Upper lobe of right lung (tissue), 1 donor: ENCODE results near the gene PRKAR1B. TPM values are rescaled to one million over a fixed set of nuclear protein-coding genes. Genes with fewer than 3 reads are reported as not detected.

Experiments
- ATAC-seq: fragments of 200-7000 bp; cut with Tn5 transposase; one replicate; pipeline ENCODE4 v1.9.1; 2020; ENCODE audit warnings: mild to moderate bottlenecking, moderate library complexity
- DNase-seq: peaks from one replicate; pipeline ENCODE4 v3.0.0-alpha.2; 2020
- H3K27ac ChIP-seq: fragments of 200-600 bp; one replicate; pipeline ENCODE4 v1.8.0; 2022
- H3K27me3 ChIP-seq: fragments of 200-600 bp; one replicate; pipeline ENCODE4 v1.8.0; 2022; ENCODE audit warnings: mild to moderate bottlenecking
- H3K36me3 ChIP-seq: fragments of 200-600 bp; one replicate; pipeline ENCODE4 v1.8.0; 2022
- H3K4me1 ChIP-seq: fragments of 200-600 bp; one replicate; pipeline ENCODE4 v1.8.0; 2022
- H3K4me3 ChIP-seq: fragments of 200-600 bp; one replicate; pipeline ENCODE4 v1.8.0; 2022; ENCODE audit warnings: mild to moderate bottlenecking
- H3K9me3 ChIP-seq: fragments of 200-600 bp; one replicate; pipeline ENCODE4 v1.8.0; 2022
- CTCF ChIP-seq: fragments of 200-600 bp; IDR thresholded peaks from one replicate; pipeline ENCODE4 v1.8.0; 2022; ENCODE audit warnings: antibody characterized with exemption
- intact Hi-C: fragments of 100-400 bp; cut with DNase I; formaldehyde crosslinking; loops from one replicate; pipeline ENCODE4 v1.11.0; 2022
- total RNA-seq: library from RNA; stranded (reverse); fragmentation: NEBNext Ultra II Directional; extraction: Animal tissue kit (Norgen Biotek cat#: 25700); gene quantifications from one replicate; pipeline ENCODE4 v1.2.1, GENCODE V29; 2021
- donor health status: DM: no; HTN: yes; CAD: no; lungs with severe emphysema.

Gene PRKAR1B
- total RNA-seq, 1 donor from 2014 or later: 25.7 TPM

- Histone ChIP-seq H3K4me1 (no peaks in the 10 kb centered on the region), H3K9me3 (no peaks in the 10 kb centered on the region), H3K36me3 (no peaks in the 10 kb centered on the region), H3K27ac (no peak overlapping the region), H3K27me3 (no peaks in the 10 kb centered on the region), H3K4me3 (no peak overlapping the region)
- intact Hi-C loops: no loop called here
- ATAC-seq (no peak), DNase-seq (no peak)
- TF ChIP-seq CTCF: no peak
These were observed 159.7 kb downstream of the PRKAR1B start for GRCh38 chr7:567305-567883.

- DNase-seq (no peak), ATAC-seq (no peak)
- intact Hi-C loops: no loop called here
- TF ChIP-seq CTCF: no peak
- H3K27ac ChIP-seq: no peak overlapping the region
- no peaks in the 10 kb centered on the region for H3K27me3 ChIP-seq
- H3K4me1 ChIP-seq: no peaks in the 10 kb centered on the region
- no peaks in the 10 kb centered on the region for H3K36me3 ChIP-seq
- no peak overlapping the region for H3K4me3 ChIP-seq
- no peaks in the 10 kb centered on the region for H3K9me3 ChIP-seq
These were observed 161.0 kb downstream of the PRKAR1B start for GRCh38 chr7:566100-566499.

GRCh38 chr7:564176-564865 is 162.8 kb downstream of the PRKAR1B start:
- no peaks in the 10 kb centered on the region for H3K27me3 ChIP-seq
- no peak overlapping the region for H3K27ac ChIP-seq
- no peaks in the 10 kb centered on the region for H3K4me1 ChIP-seq
- no peak for DNase-seq
- H3K36me3 ChIP-seq: no peaks in the 10 kb centered on the region
- H3K4me3 ChIP-seq: no peak overlapping the region
- no peaks in the 10 kb centered on the region for H3K9me3 ChIP-seq
- no peak for ATAC-seq
- intact Hi-C loops: no loop called here
- no peak for TF ChIP-seq CTCF

GRCh38 chr7:563629-564170 is 163.4 kb downstream of the PRKAR1B start:
- ATAC-seq: peak; percentile 7
- no peak for TF ChIP-seq CTCF
- Histone ChIP-seq H3K27me3 (no peaks in the 10 kb centered on the region), H3K36me3 (no peaks in the 10 kb centered on the region), H3K27ac (no peak overlapping the region), H3K4me1 (no peaks in the 10 kb centered on the region), H3K4me3 (no peak overlapping the region), H3K9me3 (no peaks in the 10 kb centered on the region)
- intact Hi-C loops: no loop called here
- DNase-seq: no peak

DNA sequence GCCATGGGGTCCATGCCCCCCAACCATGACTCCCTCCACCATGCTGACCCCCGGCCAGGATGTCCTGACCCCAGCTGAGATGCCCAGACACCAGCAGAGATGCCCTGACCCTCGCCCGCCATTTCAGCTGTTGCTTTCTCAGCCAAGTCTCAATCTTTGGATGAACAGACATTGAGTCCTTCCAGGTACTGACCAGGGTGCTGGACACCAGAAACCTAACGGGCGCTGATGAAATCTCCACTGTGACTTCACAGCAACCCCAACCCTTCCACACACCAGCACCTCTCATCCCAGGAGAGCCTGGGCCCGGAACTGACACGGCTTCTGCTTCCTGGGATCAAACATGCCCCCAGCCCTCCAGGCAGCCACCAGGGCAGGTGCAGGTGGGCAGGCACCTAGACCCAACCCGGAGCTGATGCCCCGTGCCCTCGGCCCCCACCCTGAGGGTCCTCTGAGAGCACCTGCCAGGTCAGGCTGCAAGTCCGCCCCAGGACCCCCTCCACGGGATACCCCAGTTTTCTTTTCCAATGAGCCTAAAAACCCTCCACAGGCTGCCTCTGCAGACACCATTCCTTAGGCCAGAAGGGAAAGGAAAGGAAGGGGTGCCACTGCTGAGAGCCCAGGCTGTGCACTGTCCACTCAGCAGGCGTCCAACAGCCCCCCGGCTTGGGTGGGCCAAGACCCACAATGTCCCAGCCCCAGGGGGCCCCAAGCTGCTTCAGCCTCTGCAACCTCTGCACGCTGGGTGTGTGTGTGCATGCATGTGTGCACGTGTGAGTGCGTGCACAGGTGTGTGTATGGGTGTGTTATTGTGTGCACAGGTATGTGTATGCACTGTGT is 164.1 kb downstream of the PRKAR1B start:
- H3K4me3 ChIP-seq: no peak overlapping the region
- no peaks in the 10 kb centered on the region for H3K4me1 ChIP-seq
- DNase-seq (no peak), ATAC-seq (no peak)
- no peaks in the 10 kb centered on the region for H3K9me3 ChIP-seq
- no peak overlapping the region for H3K27ac ChIP-seq
- TF ChIP-seq CTCF: no peak
- H3K36me3 ChIP-seq: no peaks in the 10 kb centered on the region
- H3K27me3 ChIP-seq: no peaks in the 10 kb centered on the region
- intact Hi-C loops: no loop called here
